GM21576 (cell line): ENCODE results near the gene ORC3.

Source experiments
- ATAC-seq: cut with Tn5 transposase; IDR thresholded peaks from one replicate; pipeline ENCODE4 v1.9.1; 2021; ENCODE audit warnings: mild to moderate bottlenecking, moderate library complexity; ENCODE audit not compliant: unreplicated experiment

Gene ORC3

DNA sequence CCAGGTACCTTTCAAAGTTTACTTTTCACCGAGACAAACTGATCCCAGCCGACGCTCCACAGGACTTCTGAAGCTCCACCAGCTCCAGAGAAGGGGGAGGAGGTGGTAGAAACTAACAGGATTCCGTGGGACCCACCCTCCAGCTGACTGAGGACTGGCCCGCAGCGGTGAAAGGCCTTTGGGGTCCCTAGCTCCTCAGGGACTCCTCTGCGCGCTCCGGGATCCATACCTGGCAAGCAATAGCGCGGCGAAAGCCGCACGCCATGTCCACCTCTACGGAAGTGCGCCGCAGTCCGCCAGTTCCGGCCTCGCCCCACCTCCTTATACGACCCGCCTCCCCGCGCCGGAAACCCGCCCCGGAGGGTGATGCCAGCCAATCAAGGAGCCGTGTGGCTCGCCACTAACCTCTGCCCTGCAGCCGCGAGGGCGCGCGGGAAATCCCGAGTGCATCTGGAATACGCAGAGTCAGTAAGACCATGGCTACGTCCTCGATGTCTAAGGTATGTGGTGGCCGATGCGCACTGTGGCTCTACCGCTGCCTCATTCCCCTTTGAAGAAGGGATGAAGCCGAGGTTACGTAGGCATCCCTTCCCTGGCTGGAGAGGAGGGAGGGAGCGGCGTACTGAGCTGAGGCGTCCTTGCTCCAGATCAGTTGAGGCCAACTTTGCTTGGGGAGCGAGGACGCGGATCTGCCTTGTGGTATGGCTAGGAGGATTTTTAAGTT is at the start of gene ORC3, which contains the start of gene RARS2:
Gene ORC3 (plus strand): TSS at position 443 of the 724 bp plus-strand sequence. CDS start 34 bp downstream, at position 477.
Gene RARS2 (minus strand): TSS at position 295 of the 724 bp plus-strand sequence. CDS start 30 bp downstream, at position 265.
- peak; percentile 100 for ATAC-seq

- no peak for ATAC-seq
Measured at GRCh38 chr6:87540539-87540938, 49.4 kb upstream of the ORC3 start.

DNA sequence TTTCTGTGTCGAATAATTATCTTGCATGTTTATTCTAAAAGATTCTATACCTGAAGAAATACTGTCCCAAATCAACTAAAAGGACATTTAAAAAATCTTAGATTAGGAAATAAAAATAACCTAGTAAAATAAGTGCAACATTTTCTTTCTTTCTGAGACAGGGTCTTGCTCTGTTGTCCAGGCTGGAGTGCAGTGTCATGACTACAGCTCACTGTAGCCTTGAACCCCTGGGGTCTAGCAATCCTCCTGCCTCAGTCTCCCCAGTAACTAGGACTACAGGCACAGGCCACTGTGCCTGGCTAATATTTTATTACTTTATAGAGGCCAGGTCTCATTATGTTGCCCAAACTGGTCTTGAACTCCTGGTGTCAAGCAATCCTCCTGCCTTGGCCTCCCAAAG is 48.9 kb upstream of the ORC3 start:
- ATAC-seq = no peak

GRCh38 chr6:87541744-87542143 is 48.2 kb upstream of the ORC3 start:
- ATAC-seq = no peak

- no peak for ATAC-seq
Measured at GRCh38 chr6:87543696-87544473, 46.0 kb upstream of the ORC3 start.

DNA sequence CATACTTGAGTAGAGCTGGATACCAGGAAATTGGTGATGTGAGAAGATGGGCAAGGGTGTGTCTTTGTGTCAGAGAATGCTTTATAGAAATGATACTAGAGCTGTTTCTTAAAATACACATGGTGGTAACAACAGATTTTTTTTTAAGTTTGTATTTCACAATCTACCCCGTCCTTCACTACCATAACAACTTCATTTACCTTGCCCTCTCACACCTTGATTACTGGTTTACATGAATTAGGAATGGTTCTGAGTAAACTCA is 45.5 kb upstream of the ORC3 start:
- ATAC-seq = no peak

DNA sequence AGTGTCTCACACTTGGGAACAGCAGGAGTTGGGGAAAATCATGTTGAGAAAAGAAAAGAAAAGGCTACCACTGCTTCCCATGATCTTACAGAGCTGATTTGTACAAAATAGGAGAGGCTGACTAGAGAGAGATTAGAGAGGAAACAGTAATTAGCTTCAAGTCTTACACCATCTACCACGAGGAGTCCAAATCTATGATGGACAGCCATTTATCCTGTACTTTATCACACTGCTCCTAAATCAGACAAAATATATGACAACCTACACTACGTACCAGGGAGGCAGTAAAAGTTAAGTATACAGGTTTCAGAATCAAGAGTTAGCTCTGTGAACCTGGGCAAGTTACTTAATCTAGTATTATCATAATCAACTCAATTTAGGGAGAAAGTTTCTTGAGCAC is 38.1 kb upstream of the ORC3 start:
- no peak for ATAC-seq

GRCh38 chr6:87553159-87553765 is 36.7 kb upstream of the ORC3 start:
- no peak for ATAC-seq

DNA sequence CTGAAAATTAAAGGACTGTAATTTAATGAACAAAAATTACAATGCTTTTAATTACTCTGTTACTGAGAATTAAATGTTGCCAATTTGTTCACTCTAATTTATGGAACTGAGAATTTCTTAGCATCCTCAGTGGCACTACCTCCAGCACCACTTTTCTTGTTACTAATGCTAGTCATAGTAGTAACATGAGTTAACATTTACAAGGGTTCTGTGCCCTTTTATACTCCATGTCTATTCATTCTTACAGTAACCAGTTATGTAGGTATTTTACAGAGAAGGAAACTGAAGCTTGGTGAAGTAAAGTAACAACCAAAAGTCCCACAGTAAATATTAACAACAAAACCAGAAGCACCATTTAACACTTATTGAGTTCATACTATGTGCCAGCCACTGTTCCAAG is 34.4 kb upstream of the ORC3 start:
- no peak for ATAC-seq

GRCh38 chr6:87558446-87558845 is 31.5 kb upstream of the ORC3 start:
- ATAC-seq = no peak

GRCh38 chr6:87561017-87561416 is 28.9 kb upstream of the ORC3 start:
- ATAC-seq = no peak

- ATAC-seq = no peak
Measured at GRCh38 chr6:87572021-87572420, 17.9 kb upstream of the ORC3 start.

- ATAC-seq = peak; percentile 40
Measured at GRCh38 chr6:87572883-87573282, 17.1 kb upstream of the ORC3 start.

- ATAC-seq = no peak
Measured at GRCh38 chr6:87573307-87574024, 16.5 kb upstream of the ORC3 start.

- no peak for ATAC-seq
Measured at GRCh38 chr6:87574237-87574804, 15.6 kb upstream of the ORC3 start.

DNA sequence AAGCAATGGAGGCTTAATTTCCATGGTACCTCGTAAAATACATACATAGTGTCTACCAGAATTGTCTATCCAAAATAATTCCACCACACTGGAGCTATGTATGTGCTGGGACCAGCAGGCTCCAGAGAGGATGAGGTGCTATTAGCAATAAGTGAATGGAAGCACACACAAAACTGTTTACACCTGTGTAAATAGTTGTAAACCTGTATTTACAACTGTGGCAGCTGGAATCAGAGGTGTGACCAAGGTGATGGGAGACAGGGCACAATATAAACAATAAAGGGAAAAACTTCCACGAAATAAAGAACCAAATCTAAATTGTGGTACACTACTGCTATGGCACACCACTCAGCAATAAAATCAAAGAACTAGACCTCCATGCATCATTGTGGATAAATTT is 14.5 kb upstream of the ORC3 start:
- no peak for ATAC-seq

DNA sequence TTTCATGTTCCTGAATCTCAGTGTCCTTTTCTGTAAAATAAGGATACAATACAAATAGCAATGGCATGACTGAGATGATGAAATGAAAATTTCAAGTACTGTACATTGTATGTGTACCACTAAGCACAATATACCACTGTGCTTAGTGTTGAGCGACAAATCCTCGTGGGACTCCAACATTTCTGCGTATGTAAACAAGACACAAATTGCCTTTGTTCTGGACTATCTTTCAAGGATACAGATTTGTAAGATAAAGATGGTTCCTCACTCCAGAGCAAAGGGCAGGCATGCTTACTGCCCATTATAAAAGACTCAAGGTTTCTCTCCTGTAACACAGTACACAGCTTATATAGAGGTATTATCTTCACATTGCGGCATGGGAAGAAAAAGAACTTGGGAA is 6.1 kb upstream of the ORC3 start:
- ATAC-seq = no peak

GRCh38 chr6:87586371-87587077 is 3.4 kb upstream of the ORC3 start:
- no peak for ATAC-seq

DNA sequence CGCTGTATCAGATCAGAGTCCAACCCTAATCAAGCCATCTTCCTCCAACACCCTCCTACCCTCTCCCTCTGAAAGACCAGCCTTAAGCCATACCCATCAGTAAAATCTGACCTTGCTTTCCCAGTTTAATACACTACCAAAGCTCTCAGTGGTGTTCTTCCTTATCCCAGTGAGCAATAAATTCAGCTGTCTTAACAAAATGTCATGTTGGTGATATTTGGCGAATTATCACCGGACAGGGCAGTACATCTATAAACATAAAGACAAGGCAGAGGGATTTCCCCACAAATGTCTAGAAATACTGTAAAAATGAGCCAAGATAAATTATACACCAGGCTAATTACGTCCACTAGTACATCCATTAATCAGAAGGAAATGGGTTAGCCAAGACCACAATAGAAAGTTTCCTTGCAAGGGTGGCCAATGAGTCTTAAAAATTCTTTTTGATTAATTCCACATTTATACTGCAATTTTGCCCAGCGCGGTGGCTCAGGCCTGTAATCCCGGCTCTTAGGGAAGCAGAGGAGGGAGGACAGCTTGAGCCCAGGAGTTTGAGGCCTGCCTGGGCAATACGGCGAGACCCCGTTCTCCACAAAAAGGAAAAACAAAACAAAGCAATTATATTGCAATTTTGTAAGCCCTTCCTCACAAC is 1.1 kb upstream of the ORC3 start:
- no peak for ATAC-seq

DNA sequence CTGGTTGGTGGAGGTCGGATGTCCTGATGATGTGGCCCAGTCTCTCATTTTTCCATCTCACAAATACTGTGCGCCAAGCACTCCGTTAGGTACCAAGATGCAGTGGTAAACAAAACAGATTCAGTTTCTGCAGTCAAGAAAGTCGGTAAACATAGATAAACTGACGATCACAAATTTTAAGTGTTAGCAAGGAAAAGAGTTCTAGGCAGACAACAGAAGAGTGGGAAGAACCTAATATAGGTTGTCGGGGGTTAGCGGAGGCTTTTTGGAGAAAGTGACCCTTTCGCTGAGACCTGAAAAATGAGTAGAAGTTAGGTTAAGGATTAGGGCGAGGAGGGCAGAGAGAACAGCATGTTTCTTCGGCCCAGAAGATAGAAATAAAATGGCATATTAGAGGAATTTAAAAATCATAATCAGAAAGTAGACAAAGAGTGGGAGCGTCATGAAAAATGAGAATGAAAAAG is 514 bp downstream of the ORC3 start:
- ATAC-seq = no peak
